Adipocyte (in vitro differentiated cells): ENCODE data around the gene TRIM42.
A peak's percentile ranks its signal among the peaks of the same experiment; 100 is the strongest.

Experiments used
- DNase-seq: peaks from one replicate; pipeline ENCODE4 v3.0.0-alpha.2; 2015; ENCODE audit warnings: low read depth
- H3K27me3 ChIP-seq: replicated peaks from 2 replicates; pipeline ENCODE4 v1.7.0; 2013; ENCODE audit warnings: mild to moderate bottlenecking, low read length, moderate library complexity; ENCODE audit not compliant: control insufficient read depth, insufficient read depth
- H3K36me3 ChIP-seq: 2 replicates; pipeline ENCODE4 v1.7.0; 2013; ENCODE audit warnings: low read length, mild to moderate bottlenecking, moderate library complexity; ENCODE audit not compliant: control insufficient read depth, insufficient read depth, severe bottlenecking
- H3K4me1 ChIP-seq: 2 replicates; pipeline ENCODE4 v1.7.0; 2013; ENCODE audit warnings: mild to moderate bottlenecking, low read length, moderate library complexity; ENCODE audit not compliant: control insufficient read depth, insufficient read depth
- H3K4me3 ChIP-seq: 2 replicates; pipeline ENCODE4 v1.7.0; 2013; ENCODE audit warnings: mild to moderate bottlenecking, low read length, moderate library complexity
- H3K9ac ChIP-seq: 2 replicates; pipeline ENCODE4 v1.7.0; 2013; ENCODE audit warnings: mild to moderate bottlenecking, low read length, moderate library complexity
- H3K9me3 ChIP-seq: 2 replicates; pipeline ENCODE4 v1.7.0; 2013; ENCODE audit warnings: mild to moderate bottlenecking, low read length, moderate library complexity; ENCODE audit not compliant: control insufficient read depth

Gene TRIM42

DNA sequence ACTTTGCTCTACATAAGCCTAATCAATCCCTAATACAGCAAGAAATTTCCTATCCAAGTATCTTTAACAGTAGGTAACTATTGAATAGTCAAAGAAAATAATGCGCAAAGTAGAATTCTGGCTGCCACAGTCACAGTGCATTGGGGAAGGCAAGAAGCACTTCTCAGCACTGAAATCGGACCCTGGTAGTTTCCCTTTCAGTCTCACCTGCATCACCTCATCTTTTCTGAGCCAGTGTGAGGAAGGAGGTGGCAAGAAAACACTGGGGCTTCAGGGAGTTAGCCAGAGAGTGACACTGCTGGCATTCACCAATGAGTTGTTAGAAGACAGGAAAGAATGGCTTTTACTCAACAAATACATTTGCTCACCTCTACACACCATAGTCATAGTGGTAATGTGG, 8.3 kb downstream of the TRIM42 start:
- no peak for DNase-seq

DNA sequence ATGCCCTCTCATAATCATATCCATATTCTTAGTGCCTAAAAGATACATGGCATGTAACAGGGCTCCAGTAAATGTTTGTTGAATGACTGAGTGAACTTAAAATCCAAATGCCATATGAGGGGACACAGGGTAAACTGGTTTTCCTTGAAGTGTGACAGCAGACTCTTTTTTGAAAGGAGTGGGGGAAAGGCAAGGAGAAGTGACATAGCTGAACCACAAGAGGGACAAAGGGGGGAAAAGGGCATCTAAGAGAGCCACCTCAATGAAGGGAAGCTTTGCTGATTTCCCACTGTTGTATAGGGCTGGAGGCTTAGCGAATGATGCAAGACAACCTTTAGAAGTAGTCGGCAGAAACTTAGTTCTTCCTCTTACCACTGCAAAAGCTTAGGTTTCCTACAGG, 9.1 kb downstream of the TRIM42 start:
- Histone ChIP-seq H3K27me3 (peaks cover 6% of the 10 kb centered on the region), H3K36me3 (no peaks in the 10 kb centered on the region), H3K4me1 (no peaks in the 10 kb centered on the region), H3K9ac (no peak overlapping the region), H3K9me3 (no peaks in the 10 kb centered on the region), H3K4me3 (no peak overlapping the region)
- DNase-seq: no peak

More for the DNA sequence above, 8.3 kb downstream of the TRIM42 start:
- Histone ChIP-seq H3K4me3 (no peak overlapping the region), H3K9me3 (no peaks in the 10 kb centered on the region), H3K4me1 (no peaks in the 10 kb centered on the region), H3K9ac (no peak overlapping the region), H3K36me3 (no peaks in the 10 kb centered on the region), H3K27me3 (peaks cover 6% of the 10 kb centered on the region)

DNA sequence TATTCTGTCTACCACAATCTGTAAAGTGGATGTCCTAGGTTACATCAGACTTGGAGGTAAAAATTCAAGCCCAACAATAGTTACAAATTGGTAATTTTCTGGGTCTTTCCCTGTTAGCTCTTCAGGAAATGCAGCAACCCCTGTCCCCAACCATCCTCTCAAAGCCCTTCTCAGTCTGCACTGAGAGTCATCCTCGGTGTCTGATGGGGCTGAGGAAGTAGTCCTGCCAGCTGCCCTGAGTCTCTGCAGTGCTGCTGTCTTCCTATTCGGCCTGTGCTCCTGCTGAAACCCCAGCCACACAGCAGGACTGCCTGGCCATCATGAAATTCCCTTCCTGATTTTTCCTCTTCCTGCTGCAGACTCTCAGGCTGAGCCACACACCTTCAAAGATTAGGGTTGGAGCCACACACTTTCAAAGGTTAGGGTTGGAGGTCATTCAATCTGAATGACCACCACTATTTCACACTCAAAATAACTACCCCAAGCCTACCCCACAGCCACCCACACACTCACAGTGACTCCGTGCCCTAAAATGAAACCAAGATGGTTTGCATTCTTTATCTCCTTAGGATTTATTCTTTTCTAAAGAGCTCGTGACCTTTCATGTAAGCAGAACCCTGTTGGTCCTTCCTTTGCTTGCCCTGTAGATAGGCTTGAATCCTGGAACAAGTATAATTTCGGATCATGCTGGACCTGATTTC, 17.6 kb downstream of the TRIM42 start:
- Histone ChIP-seq H3K4me1 (no peaks in the 10 kb centered on the region), H3K9ac (no peak overlapping the region), H3K27me3 (no peaks in the 10 kb centered on the region), H3K36me3 (no peaks in the 10 kb centered on the region), H3K4me3 (no peak overlapping the region), H3K9me3 (no peaks in the 10 kb centered on the region)
- peak; percentile 7 for DNase-seq

DNA sequence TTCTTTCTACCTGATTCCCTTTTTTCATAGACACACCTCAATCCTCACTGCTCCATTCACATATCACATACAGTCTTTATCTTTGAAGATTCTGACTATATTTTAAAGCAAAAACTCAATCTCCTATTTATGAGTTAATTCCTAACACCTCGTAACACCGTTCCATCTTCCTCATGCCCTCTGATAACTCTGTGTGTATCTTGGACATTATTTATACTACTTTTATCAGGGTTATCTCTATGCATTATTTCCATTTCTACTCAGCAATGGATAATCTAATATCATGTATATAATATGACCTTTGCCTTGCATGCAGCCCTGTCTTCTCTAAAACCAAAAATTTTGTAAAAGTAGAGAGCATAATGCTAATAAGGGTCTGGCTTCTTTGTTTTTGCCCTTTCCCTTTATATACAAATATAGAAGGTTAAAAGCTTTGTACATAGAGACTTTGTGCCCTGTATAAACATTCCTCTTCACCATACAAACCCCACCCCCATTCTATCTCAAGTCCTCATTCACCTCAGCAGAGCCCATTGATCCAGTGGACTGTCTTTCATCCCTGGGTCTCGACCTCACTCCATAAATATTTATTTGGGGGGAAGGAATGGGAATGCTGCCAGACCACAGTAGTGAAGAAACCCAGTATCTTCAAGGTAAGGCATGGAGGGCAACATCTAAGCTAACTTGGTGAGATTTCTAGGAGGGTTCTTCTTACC, 21.8 kb downstream of the TRIM42 start:
- Histone ChIP-seq H3K4me3 (no peak overlapping the region), H3K27me3 (no peaks in the 10 kb centered on the region), H3K9me3 (no peaks in the 10 kb centered on the region), H3K36me3 (no peaks in the 10 kb centered on the region), H3K9ac (no peak overlapping the region), H3K4me1 (peaks cover 2% of the 10 kb centered on the region)
- DNase-seq: no peak

DNA sequence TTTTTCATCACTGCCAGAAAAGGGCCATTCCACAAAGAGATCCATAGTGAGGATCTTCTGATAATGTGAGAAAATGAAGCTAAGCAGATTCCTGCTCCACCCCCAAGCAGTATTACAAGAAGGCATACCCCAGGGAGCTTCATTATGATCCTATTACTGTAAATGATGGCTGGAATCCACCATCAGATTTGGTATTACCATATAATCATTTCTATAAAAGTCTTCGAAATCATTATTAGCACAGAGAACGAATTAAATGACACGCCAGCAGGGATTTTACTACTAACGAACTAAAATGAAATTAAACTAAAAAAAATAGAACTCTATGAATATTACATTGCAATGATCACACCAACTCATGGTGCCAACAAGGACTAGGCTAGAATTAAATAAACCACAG, 24.4 kb downstream of the TRIM42 start:
- H3K36me3 ChIP-seq: no peaks in the 10 kb centered on the region
- no peak for DNase-seq
- H3K4me3 ChIP-seq: no peak overlapping the region
- H3K4me1 ChIP-seq: peaks cover 25% of the 10 kb centered on the region
- peaks cover 7% of the 10 kb centered on the region for H3K9me3 ChIP-seq
- H3K27me3 ChIP-seq: no peaks in the 10 kb centered on the region
- H3K9ac ChIP-seq: no peak overlapping the region

DNA sequence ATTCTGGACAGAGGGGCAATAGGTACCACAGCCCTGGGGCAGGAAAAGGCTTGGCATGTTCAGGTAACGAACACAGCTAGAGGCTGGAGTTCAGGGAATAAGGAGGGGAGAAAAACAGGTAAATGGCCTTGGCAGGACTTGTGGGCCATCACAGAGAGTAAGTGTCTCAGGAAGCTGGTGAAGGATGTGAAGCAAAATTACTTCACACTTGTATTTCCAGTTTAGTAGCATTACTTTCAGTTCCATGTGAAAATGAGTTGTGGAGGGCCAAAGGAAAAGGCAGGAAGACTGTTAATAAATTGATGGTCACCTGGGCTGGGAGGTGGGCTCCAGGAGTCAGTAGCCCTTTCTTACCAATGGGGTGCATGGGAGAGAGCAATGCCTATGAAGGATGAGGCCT, 25.6 kb downstream of the TRIM42 start:
- Histone ChIP-seq H3K4me1 (peaks cover 37% of the 10 kb centered on the region), H3K36me3 (no peaks in the 10 kb centered on the region), H3K9me3 (peaks cover 7% of the 10 kb centered on the region), H3K27me3 (no peaks in the 10 kb centered on the region), H3K9ac (no peak overlapping the region), H3K4me3 (no peak overlapping the region)
- no peak for DNase-seq

DNA sequence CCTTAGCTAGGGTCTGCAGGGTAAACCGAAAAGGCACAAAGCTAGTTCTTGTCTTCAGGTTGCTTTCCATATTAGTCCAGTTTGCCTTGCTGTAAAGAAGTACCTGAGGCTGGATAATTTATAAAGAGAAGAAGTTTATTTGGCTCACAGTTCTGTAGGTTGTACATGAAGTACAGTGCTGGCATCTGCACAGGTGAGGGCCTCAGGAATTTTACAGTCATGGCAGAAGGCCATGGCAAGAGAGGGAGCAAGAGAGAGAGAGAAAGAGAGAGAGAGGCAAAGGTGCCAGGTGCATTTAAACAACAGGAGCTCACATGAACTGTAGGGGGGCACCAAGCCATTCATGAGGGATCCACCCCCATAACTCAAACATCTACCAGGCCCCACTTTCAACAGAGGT, 26.9 kb downstream of the TRIM42 start:
- peaks cover 7% of the 10 kb centered on the region for H3K9me3 ChIP-seq
- no peak for DNase-seq
- H3K36me3 ChIP-seq: no peaks in the 10 kb centered on the region
- H3K27me3 ChIP-seq: no peaks in the 10 kb centered on the region
- H3K4me1 ChIP-seq: peaks cover 48% of the 10 kb centered on the region
- H3K4me3 ChIP-seq: peak overlapping the region; percentile 8
- no peak overlapping the region for H3K9ac ChIP-seq

DNA sequence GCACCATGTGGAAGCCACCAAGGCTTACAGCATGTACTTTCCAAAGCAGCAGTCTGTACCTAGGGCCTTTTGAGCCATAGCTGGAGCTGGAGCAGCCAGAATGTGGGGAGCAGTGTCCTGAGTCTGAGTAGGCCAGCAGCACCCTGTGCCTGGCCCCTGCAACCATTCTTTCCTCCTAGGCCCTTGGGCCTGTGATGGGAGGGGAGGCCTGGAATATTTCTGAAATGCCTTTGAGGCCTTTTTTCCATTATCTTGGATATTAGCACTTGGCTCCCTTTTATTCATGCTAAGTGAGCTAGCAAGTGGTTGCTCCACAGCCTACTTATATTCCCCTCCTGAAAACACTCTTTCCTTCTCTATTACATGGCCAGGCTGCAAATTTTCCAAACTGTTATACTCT, 28.1 kb downstream of the TRIM42 start:
- Histone ChIP-seq H3K27me3 (no peaks in the 10 kb centered on the region), H3K36me3 (no peaks in the 10 kb centered on the region), H3K9me3 (peaks cover 7% of the 10 kb centered on the region), H3K9ac (peak overlapping the region; percentile 61), H3K4me3 (no peak overlapping the region), H3K4me1 (peaks cover 57% of the 10 kb centered on the region)
- no peak for DNase-seq

DNA sequence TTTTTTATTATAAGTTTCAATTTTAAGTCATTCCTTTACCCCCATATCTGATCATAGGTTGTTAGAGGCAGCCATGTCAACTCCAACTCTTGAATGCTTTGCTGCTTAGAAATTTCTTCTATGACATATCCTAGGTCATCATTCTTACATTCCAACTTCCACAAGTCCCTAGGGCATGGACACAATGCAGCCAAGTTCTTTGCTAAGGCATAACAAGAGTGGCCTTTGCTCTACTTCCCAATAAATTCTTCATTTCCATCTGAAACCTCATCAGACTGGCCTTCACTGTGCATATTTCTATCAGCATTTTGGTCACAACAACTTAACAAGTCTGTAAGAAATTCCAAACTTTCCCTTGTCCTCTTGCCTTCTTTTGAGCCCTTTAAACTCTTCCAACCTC, 28.5 kb downstream of the TRIM42 start:
- Histone ChIP-seq H3K27me3 (no peaks in the 10 kb centered on the region), H3K36me3 (no peaks in the 10 kb centered on the region), H3K9ac (peak overlapping the region; percentile 63), H3K9me3 (peaks cover 7% of the 10 kb centered on the region), H3K4me3 (no peak overlapping the region), H3K4me1 (peaks cover 57% of the 10 kb centered on the region)
- DNase-seq: no peak

DNA sequence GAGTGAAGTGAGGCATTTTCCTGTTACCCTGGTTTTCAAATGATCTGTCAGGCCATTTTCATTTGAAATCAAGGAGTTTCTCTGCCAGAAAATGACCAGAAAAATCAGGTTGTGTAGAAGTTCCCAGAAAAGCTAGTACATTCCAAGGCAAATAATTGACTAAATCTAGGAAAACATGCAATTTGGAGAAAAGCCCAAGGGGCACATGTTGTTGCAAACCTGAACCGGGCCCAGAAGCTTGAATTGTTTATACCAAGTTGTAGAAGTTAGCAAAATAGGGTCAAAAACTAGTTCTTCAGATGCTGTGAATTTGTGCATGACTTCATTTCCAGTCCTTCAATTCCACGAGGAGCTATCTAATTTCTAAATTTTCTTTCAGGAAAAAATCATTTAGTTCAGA, 31.0 kb downstream of the TRIM42 start:
- peaks cover 10% of the 10 kb centered on the region for H3K9me3 ChIP-seq
- H3K4me3 ChIP-seq: peak overlapping the region; percentile 42
- peak; percentile 34 for DNase-seq
- H3K4me1 ChIP-seq: peaks cover 59% of the 10 kb centered on the region
- H3K9ac ChIP-seq: peak overlapping the region; percentile 75
- H3K36me3 ChIP-seq: no peaks in the 10 kb centered on the region
- H3K27me3 ChIP-seq: no peaks in the 10 kb centered on the region

DNA sequence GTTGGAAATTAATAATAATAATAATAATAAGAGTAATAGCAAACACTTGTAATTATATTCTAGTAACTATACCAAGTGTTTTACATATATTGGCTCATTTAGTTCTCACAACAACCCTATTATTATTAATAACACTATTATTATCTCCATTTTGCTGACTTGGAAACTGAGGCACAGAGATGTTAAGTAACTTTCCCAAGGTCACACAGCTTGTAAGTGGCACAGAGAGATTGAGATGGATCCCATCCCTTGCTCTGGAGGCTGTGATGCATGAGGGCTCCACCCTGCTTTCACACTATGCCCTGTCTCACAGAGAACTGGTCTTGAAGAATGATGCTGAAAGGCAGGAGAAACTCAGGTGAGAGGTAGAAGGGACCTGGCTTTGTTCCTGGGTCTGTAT, 31.9 kb downstream of the TRIM42 start:
- Histone ChIP-seq H3K9me3 (peaks cover 10% of the 10 kb centered on the region), H3K27me3 (no peaks in the 10 kb centered on the region), H3K36me3 (no peaks in the 10 kb centered on the region), H3K4me3 (no peak overlapping the region), H3K4me1 (peaks cover 65% of the 10 kb centered on the region), H3K9ac (peak overlapping the region; percentile 75)
- DNase-seq: no peak
